GM18520 (cell line): ENCODE measurements around the gene UBIAD1.

ENCODE experiments used
- ATAC-seq: cut with Tn5 transposase; IDR thresholded peaks from one replicate; pipeline ENCODE4 v1.9.1; 2021; ENCODE audit not compliant: unreplicated experiment

Gene UBIAD1

GRCh38 chr1:11308699-11309224 is 35.8 kb downstream of the UBIAD1 start:
- no peak for ATAC-seq

- no peak for ATAC-seq
These were observed 36.4 kb downstream of the UBIAD1 start for GRCh38 chr1:11309385-11309784.

GRCh38 chr1:11311816-11312755 is 39.1 kb downstream of the UBIAD1 start:
- no peak for ATAC-seq

DNA sequence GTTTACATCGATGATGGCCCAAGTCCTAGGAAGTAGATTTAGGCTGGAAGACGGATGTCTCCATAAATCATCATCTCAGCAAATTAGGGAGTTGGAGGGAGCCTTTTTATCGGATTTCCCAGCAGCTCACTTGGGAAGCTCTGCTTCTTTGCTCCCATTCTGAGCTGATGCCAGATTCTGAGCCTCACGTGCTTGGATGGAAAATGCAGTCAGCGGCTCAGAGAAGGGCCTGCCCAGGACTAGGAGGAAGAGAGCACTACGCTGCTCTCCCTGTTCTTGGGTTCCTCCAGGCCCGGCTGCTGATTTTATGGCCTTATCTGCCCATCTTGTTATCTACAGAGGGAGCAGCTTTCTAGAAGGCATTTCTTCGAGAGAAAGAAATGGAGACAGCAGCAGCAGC is 42.0 kb downstream of the UBIAD1 start:
- no peak for ATAC-seq

- no peak for ATAC-seq
These were observed 43.7 kb downstream of the UBIAD1 start for GRCh38 chr1:11316701-11317100.

DNA sequence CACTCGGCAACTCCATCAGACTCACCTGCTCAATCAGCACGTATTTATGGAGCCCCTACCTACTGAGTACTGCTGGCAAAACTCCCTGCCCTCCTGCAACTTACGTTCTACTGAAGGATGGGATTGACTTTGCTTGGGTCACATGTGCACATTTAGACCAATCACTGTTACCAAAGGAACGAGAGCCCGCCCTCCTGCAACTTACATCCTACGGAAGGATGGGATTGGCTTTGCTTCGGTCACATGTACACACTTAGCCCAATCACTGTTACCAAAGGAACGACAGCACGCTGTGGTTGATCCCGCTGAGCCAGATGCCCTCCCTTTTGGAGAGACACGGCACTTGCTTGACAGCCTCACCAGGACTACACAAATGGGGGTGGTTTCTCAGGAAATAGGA is 46.0 kb downstream of the UBIAD1 start:
- no peak for ATAC-seq

DNA sequence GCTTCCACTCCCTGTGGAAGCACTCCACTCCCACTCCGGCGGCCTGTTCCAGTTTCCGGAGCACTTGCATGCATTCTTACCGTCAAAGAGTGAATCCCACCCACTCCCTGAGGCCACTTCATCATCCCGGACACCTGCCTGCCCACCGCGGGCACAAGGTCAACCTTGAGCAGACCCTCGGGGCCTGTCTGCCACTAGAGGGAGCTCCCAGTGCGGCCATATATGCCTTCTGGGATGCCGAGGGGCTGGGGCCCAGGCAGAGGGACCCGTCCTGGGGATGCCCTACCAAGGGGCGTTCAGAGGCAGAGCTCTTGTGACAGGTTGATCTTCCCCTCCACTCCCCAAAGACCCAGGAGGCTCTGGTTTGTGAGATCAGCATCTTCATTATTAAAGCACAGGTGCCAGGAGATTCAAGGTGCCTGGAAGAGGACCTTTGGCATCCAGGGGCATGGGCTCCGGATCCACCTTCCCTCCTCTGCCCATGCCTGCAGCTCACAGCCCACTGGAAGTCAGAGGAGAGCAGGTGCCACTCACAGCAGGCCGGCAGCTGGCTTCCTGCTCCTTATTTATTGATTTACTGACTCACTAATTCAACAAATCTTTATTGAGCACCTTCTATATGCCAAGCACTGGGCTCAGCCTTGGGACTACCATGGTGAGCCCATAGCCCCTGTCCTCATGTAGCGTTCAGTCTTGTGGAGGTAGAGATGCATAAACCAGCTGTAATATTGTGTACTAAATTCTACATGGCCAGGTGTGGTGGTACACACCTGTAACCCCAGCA is 47.3 kb downstream of the UBIAD1 start:
- ATAC-seq = no peak

DNA sequence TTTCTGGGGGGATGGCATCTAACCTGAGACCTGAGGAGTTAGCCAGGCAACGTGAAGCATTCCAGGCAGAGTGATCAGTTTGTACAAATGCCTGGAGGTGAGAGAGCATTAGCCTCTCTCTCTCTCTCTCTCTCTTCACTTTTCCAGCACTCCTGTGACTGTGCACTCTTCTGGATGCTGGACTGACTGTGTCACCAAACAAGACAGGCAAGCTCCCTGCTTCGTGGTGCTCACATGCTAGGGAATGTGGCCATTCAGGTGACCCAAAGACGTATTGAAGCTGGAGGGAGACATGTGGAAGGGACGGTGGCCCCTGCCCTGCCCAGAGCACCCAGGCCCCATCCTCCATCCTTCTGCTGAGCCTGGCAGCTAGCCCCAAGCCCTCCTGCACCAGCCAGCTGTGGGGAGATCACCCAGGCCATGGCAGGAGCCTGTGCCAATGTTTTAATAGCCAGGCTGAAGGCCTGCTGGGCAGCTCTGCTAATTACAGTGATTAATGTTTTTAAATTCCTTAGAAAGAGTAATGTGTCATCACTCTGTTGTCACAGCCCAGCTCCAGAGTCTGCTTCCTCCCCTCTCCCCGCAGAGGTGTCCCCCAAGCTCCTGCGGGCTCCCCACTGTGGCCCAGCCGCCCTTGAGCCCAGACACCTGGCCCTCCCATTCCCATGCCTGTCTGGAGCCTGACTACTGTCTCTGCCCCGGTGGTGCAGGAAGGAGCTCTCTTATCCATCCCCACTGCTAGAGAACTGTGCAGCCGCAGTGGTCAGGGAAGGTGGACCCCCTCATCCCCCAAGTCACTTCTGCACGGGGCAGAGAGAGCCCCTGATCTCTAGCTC is 48.9 kb downstream of the UBIAD1 start:
- no peak for ATAC-seq

DNA sequence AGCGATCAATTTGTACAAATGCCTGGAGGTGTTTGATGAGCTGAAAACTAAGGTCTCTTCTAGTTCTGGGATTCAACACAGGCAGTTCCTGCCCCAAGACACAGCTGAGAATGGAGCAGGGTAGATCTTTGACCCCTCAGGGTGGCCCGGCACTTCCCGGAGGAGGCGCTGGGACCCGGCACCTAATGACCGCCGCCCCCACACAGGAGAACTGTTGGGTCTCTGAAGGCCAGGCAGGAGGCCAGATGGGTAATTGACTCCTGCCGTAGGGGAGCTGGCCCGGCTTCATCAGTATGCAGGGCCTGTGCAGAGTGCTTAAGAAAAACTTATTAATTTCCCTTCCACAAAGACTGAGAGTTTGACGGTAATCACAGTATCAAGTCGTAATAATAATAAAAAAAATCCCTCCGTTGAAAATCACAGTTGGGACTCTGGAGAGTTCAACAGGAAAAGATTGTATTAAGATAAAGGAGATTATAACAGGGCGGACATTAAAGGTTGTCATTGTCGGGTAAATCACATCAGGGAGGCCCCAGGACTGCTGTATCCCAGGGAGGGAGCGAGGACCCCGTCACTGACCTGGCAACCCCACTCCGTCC is 51.7 kb downstream of the UBIAD1 start:
- no peak for ATAC-seq

GRCh38 chr1:11326070-11326469 is 53.1 kb downstream of the UBIAD1 start:
- ATAC-seq = no peak

- no peak for ATAC-seq
These were observed 55.4 kb downstream of the UBIAD1 start for GRCh38 chr1:11328444-11328843.

GRCh38 chr1:11330411-11330810 is 57.4 kb downstream of the UBIAD1 start:
- no peak for ATAC-seq

GRCh38 chr1:11331036-11331944 is 58.3 kb downstream of the UBIAD1 start:
- no peak for ATAC-seq

DNA sequence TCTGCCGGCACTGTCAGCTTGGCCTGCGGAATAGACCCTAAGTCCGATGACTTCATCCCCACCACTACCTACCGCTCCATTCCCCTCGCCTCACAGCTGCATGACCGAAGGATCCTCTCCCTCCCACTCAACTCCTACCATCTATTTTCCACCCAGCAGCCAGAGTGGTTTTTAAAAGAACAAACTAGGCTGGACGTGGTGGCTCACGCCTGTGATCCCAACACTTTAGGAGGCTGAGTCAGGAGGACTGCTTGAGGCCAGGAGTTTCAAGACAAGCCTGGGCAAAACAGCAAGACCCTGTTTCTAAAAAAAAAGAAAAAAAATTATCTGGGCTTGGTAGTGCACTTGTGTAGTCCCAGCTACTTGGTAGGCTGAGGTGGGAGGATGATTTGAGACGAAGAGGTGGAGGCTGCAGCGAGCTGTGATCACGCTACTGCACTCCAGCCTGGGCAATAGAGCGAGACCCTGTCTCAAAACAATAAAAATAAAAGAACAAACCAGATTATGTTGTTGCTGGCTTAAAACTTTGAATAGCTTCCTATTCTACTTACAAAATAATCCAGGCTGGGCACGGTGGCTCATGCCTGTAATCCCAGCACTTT is 59.0 kb downstream of the UBIAD1 start:
- no peak for ATAC-seq

DNA sequence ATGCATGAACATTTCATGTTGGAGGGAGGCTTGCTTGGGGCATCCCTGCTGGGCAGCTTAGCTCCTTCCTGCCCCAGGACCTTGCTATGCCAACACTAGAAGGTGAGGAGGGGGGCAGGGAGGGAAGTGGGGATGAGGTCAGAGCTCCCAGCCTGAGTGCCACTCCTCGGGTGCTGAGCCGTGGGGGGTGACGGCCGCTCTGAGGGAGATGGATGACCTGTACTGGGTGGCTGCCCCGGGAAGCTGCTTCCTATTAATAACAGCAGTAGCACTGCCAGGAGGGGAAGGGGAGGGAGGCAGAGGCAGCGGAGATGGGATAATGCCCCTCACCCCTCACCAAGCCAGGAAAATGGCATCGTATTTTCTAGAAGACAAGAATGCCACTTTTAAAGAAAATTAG is 60.6 kb downstream of the UBIAD1 start:
- no peak for ATAC-seq

GRCh38 chr1:11334261-11334804 is 61.3 kb downstream of the UBIAD1 start:
- ATAC-seq = no peak

- ATAC-seq = no peak
These were observed 61.8 kb downstream of the UBIAD1 start for GRCh38 chr1:11334821-11335220.

DNA sequence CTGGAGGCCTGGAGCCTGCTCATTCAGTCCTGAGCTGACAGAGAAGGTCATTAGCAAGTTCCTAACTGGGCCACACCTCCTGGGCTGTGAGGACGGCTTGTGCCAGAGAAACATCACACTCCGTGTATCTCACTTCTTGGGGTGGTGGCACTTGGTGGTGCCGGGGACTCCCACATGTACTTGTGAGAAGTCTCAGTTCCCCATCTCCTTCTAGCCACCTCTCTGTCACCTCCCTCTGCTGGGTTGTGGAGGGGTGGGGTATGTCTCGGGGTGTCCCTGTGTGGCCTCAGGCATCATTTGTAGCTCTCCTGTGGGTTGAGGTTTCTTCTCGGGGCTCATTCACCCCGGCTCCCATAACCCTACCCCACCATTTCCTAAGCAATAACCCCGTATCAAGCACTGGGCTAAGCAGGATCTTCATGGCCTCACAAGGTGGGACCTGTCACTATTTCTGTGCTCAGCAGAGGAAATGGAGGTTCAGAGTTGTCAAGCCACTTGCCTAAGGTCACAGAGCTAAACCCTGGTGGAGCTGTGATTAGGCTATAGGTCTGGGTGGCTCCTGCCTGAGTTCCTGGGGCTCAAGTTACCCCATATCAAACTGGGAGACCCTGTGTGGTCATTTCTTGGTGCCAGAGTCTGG is 62.5 kb downstream of the UBIAD1 start:
- peak; percentile 88 for ATAC-seq
